Gastroesophageal sphincter (tissue), 4 donors: ENCODE results near the gene RASSF7. TPM values are rescaled to one million over a fixed set of nuclear protein-coding genes. Genes with fewer than 3 reads are reported as not detected.

Experiments
- ATAC-seq: fragments of 150-250 bp; one replicate; pipeline ENCODE4 v1.9.1; 2016; ENCODE audit warnings: mild to moderate bottlenecking, moderate library complexity
- H3K27ac ChIP-seq, 4 donors: fragments of 200-600 bp; sonication (generic) in 3 of 4; 1 replicate in 3 of 4; 2 replicates in 1 of 4; pipeline ENCODE4 v1.5.1; 2016 to 2019
- H3K27me3 ChIP-seq: fragments of 200-600 bp; sonication (generic); one replicate; pipeline ENCODE4 v1.5.1; 2019
- H3K36me3 ChIP-seq, 2 donors: fragments of 200-600 bp; sonication (generic); one replicate each; pipeline ENCODE4 v1.5.1; 2019; ENCODE audit warnings: control low read depth in 1 of 2
- H3K4me1 ChIP-seq, 3 donors: fragments of 200-600 bp; sonication (generic); 1 replicate in 2 of 3; 2 replicates in 1 of 3; pipeline ENCODE4 v1.5.1; 2016 to 2019; ENCODE audit warnings: control low read depth in 2 of 3
- H3K4me3 ChIP-seq, 2 donors: fragments of 200-600 bp; sonication (generic); one replicate each; pipeline ENCODE4 v1.5.1; 2019; ENCODE audit warnings: mild to moderate bottlenecking in 1 of 2, moderate library complexity in 1 of 2
- H3K9me3 ChIP-seq, 3 donors: fragments of 200-600 bp; sonication (generic); one replicate each; pipeline ENCODE4 v1.5.1; 2017 to 2019; ENCODE audit warnings: control low read depth in 2 of 3
- EP300 ChIP-seq: sonication (generic); formaldehyde crosslinking; IDR thresholded peaks from one replicate; pipeline ENCODE4 v1.6.1; 2017; ENCODE audit warnings: antibody characterized with exemption, mild to moderate bottlenecking
- POLR2A ChIP-seq, 2 donors: fragments of 450-650 bp; IDR thresholded peaks; one replicate each; pipeline ENCODE4 v1.6.1; 2017; ENCODE audit warnings: antibody characterized with exemption in 2 of 2, mild to moderate bottlenecking in 2 of 2, moderate library complexity in 1 of 2
- POLR2AphosphoS5 ChIP-seq: sonication (generic); formaldehyde crosslinking; IDR thresholded peaks from one replicate; pipeline ENCODE4 v1.6.1; 2017; ENCODE audit warnings: antibody characterized with exemption
- WGBS, 2 donors: methylation state at CpG; one replicate each; pipeline ENCODE4 v1.1.5; 2018; ENCODE audit warnings: low coverage in 1 of 2; 5-methylcytosine and 5-hydroxymethylcytosine counted together
- total RNA-seq, 4 donors: library from RNA; depleted of rRNA; stranded (reverse); fragments of >200 nt; gene quantifications; one replicate each; pipeline ENCODE4 v1.1.0, GENCODE V29; 2016
- TF ChIP-seq, protein P1 (sequence below), 4 experiments: fragments of 200-600 bp in 2 of 4; fragments of 450-650 bp in 2 of 4; sonication (generic) in 1 of 4; IDR thresholded peaks; one replicate each; pipeline ENCODE4 v1.5.1; 2017 to 2019; ENCODE audit warnings: antibody characterized with exemption in 4 of 4, mild to moderate bottlenecking in 2 of 4, moderate library complexity in 2 of 4

The RASSF7 gene
- total RNA-seq, 4 donors from 2014 or later, result 3.4 to 12.5 (median 8.6) TPM

- no peak for ATAC-seq
- WGBS, 2 donors, result 81 to 86% methylated on average over 7 to 9 of the region's 10 CpGs
Measured at GRCh38 chr11:596374-596773, 35.6 kb downstream of the RASSF7 start.

DNA sequence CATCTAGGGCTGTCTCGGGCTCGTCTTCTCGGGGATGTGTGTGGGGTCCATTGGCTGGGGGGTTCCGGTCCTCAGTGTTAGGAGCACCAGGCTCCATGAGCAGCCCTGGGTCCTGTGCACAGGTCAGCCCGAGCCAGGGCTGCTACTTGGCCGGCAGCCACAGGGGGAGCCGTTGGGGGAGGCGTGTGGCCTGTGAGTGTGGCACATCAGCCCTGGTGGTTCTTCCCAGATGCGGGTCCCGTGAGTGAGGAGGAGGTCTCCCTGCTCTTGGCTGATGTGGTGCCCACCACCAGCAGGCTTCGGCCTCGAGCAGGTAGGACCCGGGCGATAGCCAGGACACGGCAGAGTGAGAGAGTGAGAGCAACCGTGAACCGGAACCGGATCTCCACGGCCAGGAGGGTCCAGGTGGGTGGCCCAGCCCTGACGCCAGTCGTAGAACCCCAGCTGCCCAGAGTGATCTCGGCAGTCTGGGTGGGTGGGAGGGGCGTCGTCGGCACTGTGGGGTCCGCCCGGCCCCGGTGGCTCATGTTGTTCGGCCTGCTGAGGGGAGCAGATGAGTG, 36.5 kb downstream of the RASSF7 start:
- no peaks in the 10 kb centered on the region for H3K27me3 ChIP-seq
- no peaks in the 10 kb centered on the region for H3K9me3 ChIP-seq
- no CpG with 5 or more reads among the region's 29 CpGs for WGBS, 2 donors
- no peak for ATAC-seq
- peaks cover 0 to 100% of the 10 kb centered on the region in 2 donors for H3K36me3 ChIP-seq
- H3K4me1 ChIP-seq, result no peaks in the 10 kb centered on the region
- H3K4me3 ChIP-seq, result no peak overlapping the region
- TF ChIP-seq, protein P1, sequence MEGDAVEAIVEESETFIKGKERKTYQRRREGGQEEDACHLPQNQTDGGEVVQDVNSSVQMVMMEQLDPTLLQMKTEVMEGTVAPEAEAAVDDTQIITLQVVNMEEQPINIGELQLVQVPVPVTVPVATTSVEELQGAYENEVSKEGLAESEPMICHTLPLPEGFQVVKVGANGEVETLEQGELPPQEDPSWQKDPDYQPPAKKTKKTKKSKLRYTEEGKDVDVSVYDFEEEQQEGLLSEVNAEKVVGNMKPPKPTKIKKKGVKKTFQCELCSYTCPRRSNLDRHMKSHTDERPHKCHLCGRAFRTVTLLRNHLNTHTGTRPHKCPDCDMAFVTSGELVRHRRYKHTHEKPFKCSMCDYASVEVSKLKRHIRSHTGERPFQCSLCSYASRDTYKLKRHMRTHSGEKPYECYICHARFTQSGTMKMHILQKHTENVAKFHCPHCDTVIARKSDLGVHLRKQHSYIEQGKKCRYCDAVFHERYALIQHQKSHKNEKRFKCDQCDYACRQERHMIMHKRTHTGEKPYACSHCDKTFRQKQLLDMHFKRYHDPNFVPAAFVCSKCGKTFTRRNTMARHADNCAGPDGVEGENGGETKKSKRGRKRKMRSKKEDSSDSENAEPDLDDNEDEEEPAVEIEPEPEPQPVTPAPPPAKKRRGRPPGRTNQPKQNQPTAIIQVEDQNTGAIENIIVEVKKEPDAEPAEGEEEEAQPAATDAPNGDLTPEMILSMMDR (IDR thresholded peaks at IDR 0.05), result no peak
- TF ChIP-seq EP300 (no peak), POLR2A (IDR thresholded peaks at IDR 0.05) (no peak), POLR2AphosphoS5 (no peak)
- no peak overlapping the region for H3K27ac ChIP-seq

More at GRCh38 chr11:596374-596773, 35.6 kb downstream of the RASSF7 start:
- TF ChIP-seq, protein P1 (IDR thresholded peaks at IDR 0.05), result no peak
- TF ChIP-seq EP300 (no peak), POLR2AphosphoS5 (no peak), POLR2A (IDR thresholded peaks at IDR 0.05) (no peak)
- Histone ChIP-seq H3K27ac (no peak overlapping the region), H3K9me3 (no peaks in the 10 kb centered on the region), H3K4me3 (no peak overlapping the region), H3K27me3 (no peaks in the 10 kb centered on the region), H3K36me3 (peaks cover 0 to 100% of the 10 kb centered on the region in 2 donors), H3K4me1 (no peaks in the 10 kb centered on the region)

GRCh38 chr11:598005-598680, 37.4 kb downstream of the RASSF7 start:
- Histone ChIP-seq H3K36me3 (peaks cover 0 to 100% of the 10 kb centered on the region in 2 donors), H3K27ac (no peak overlapping the region), H3K4me1 (no peaks in the 10 kb centered on the region), H3K9me3 (no peaks in the 10 kb centered on the region), H3K4me3 (no peak overlapping the region), H3K27me3 (no peaks in the 10 kb centered on the region)
- TF ChIP-seq POLR2AphosphoS5 (no peak), POLR2A (IDR thresholded peaks at IDR 0.05) (no peak), EP300 (no peak)
- TF ChIP-seq, protein P1 (IDR thresholded peaks at IDR 0.05), result no peak
- WGBS, 2 donors, result 96% methylated on average over 4 of the region's 30 CpGs
- ATAC-seq, result no peak

DNA sequence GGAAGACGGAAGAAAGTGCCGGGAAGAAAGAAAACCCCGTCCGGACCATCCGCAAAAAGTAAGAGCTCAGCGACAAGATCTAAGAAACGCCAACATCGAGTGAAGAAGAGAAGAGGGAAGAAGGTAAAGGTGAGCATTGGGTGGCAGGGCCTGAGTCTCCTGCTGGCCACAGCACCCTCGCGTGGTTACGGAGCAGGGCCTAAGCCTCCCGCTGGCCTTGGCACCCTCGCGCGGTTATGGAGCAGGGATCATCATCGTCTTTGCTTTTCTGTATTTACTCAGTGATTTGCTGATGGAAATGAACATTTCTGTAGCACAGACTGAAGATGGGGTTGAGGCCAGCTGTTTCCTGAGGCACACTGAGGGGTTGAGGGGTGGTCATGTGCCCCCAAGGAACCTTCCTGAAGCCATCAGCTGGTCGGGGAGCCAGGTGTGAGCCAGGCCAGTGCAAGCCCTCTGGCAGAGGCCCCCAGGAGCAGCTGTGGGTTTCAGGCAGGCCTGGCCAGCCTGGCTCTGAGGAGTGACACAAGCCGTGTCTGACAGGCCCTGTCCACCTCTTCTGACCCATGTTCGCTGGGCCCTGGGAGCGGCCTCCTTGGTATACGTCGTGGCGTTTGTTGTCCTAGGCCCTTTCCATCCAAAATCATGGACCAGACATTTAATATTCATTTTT, 40.9 kb downstream of the RASSF7 start:
- ATAC-seq, result no peak
- 89 to 92% methylated on average over 8 to 22 of the region's 23 CpGs for WGBS, 2 donors
- H3K27me3 ChIP-seq, result no peaks in the 10 kb centered on the region
- H3K36me3 ChIP-seq, result peaks cover 0 to 100% of the 10 kb centered on the region in 2 donors
- H3K4me1 ChIP-seq, result peaks cover 0 to 13% (median 0%) of the 10 kb centered on the region in 3 donors
- no peaks in the 10 kb centered on the region for H3K9me3 ChIP-seq
- TF ChIP-seq POLR2A (IDR thresholded peaks at IDR 0.05) (no peak), EP300 (no peak), POLR2AphosphoS5 (no peak)
- TF ChIP-seq, protein P1 (IDR thresholded peaks at IDR 0.05), result no peak
- H3K4me3 ChIP-seq, result no peak overlapping the region
- no peak overlapping the region for H3K27ac ChIP-seq
